NCI-H345 treated with DMSO at 0.1 percent for 48 hours (cell line): ENCODE results near the gene CPLX4.
"Not testable (repeated sequence)": the region's sequence is repeated elsewhere in the genome, so short reads cannot be mapped to it uniquely, and the experiment has no call there.

ENCODE experiments used
- DNase-seq: peaks from one replicate; lab custom pipeline; 2025; ENCODE audit not compliant: unreplicated experiment; lab: John Stamatoyannopoulos, UW

The CPLX4 gene

GRCh38 chr18:59271606-59272220 is 46.7 kb downstream of the CPLX4 start:
- no peak for DNase-seq

- no peak for DNase-seq
Observed at GRCh38 chr18:59270689-59271257, 47.7 kb downstream of the CPLX4 start.

- no peak for DNase-seq
Observed at GRCh38 chr18:59269563-59270119, 48.8 kb downstream of the CPLX4 start.

- peak; percentile 37 for DNase-seq
Observed at GRCh38 chr18:59268721-59269562, 49.5 kb downstream of the CPLX4 start.

GRCh38 chr18:59268127-59268720 is 50.2 kb downstream of the CPLX4 start:
- no peak for DNase-seq

- DNase-seq = no peak
Observed at GRCh38 chr18:59267503-59268126, 50.8 kb downstream of the CPLX4 start.

- no peak for DNase-seq
Observed at GRCh38 chr18:59266886-59267502, 51.5 kb downstream of the CPLX4 start.

GRCh38 chr18:59266459-59266858 is 52.0 kb downstream of the CPLX4 start:
- no peak for DNase-seq

GRCh38 chr18:59265974-59266369 is 52.5 kb downstream of the CPLX4 start:
- DNase-seq = no peak

- DNase-seq = peak; percentile 47
Observed at GRCh38 chr18:59265246-59265973, 53.0 kb downstream of the CPLX4 start.

GRCh38 chr18:59264651-59265245 is 53.7 kb downstream of the CPLX4 start:
- DNase-seq = no peak

- DNase-seq = no peak
Observed at GRCh38 chr18:59264121-59264571, 54.3 kb downstream of the CPLX4 start.

GRCh38 chr18:59263661-59264060 is 54.8 kb downstream of the CPLX4 start:
- DNase-seq = no peak

- not testable (repeated sequence) for DNase-seq
Observed at GRCh38 chr18:59262243-59262642, 56.2 kb downstream of the CPLX4 start.

GRCh38 chr18:59261842-59262241 is 56.6 kb downstream of the CPLX4 start:
- DNase-seq = not testable (repeated sequence)

GRCh38 chr18:59255491-59255890 is 63.0 kb downstream of the CPLX4 start:
- not testable (repeated sequence) for DNase-seq

- DNase-seq = peak; percentile 64
Observed at GRCh38 chr18:59249199-59249774, 69.2 kb downstream of the CPLX4 start.

GRCh38 chr18:59246796-59247195 is 71.7 kb downstream of the CPLX4 start:
- no peak for DNase-seq
